HG02623 (cell line): ENCODE results near the gene NWD2.
"Not testable (repeated sequence)": the region's sequence is repeated elsewhere in the genome, so short reads cannot be mapped to it uniquely, and the experiment has no call there.

ENCODE experiments used
- ATAC-seq: cut with Tn5 transposase; IDR thresholded peaks from one replicate; pipeline ENCODE4 v1.9.1; 2021; ENCODE audit warnings: moderate library complexity; ENCODE audit not compliant: unreplicated experiment

Gene NWD2

DNA sequence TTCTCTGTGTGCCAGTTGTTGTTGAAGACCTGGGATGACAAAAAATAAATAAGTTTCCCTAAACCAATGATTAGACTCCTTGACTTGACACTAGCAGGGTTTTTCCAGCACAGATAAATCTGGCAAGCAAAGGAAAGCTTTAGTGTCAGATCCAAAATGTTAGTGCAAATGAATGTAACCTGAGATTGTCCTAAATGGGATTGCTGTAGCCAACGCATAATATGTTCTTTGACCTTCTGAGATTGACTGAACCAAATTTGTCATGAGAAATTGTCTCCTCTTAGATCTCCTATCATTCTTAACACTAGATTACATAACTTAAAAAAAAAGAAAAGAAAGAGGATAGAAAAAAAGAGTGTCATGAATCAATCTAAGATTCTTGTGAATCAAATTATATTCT lies 245.2 kb downstream of the NWD2 start:
- no peak for ATAC-seq

DNA sequence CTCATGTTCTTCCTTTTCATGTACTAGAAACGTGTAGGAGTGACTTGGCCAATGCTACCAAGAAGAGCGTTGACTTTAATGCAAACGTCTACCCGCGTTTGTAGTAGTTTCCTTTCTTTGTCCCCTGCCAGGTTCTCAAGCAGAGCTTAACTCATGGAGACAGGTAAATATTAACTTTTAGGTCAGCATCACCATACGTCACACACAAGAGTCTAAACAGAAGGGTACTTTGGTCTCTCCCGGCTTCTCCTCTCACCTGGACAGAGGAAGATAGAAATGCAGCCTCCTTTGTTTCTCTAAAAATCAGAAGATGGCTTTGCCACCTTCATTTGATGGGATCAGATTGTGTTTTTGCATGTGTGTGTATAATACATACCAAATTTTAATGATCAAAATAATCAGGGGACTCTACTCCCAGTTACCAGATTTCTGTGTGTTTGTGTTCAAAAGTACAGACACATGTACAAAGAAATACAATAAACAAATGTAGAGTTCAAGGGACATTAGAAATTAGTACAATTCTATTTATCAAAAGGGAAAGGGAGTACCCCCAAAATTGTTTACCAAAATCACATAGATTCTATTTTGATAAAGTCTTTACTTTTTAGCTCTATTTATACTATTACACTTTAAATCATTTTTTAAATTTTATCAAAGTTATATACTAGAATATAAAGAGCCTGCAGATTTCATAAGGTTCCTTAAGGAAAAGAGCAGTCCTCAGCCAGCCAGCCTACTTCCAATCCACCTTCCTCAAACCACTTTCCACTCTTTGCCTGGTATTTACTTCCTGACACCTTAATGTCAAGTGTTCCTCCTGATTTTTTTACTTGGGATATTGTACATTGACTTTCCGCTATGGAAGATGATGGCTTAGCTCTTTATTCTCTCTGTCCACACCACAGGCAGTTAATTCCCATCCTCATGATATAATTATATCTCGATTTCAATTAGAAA lies 246.1 kb downstream of the NWD2 start:
- no peak for ATAC-seq

DNA sequence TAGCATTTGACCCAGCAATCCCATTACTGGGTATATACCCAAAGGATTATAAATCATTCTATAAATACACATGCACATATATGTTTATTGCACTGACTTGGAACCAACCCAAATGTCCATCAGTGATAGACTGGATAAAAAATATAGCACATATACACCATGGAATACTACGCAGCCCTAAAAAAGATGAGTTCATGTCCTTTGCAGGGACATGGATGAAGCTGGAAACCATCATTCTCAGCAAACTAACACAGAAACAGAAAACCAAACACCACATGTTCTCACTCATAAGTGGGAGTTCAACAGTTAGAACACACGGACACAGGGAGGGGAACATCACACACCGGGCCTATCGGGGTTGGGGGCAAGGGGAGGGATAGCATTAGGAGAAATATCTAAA lies 250.8 kb downstream of the NWD2 start:
- ATAC-seq, result not testable (repeated sequence)
